Measurements from ENCODE around the gene FRMD5.

The FRMD5 gene

GRCh38 chr15:44159492-44159891 is 35.6 kb downstream of the FRMD5 start:
- no peak for DNase-seq

GRCh38 chr15:44158111-44158510 is 37.0 kb downstream of the FRMD5 start:
- DNase-seq: no peak

- no peak for DNase-seq
These were observed 37.4 kb downstream of the FRMD5 start for GRCh38 chr15:44157679-44158078.

GRCh38 chr15:44153352-44153751 is 41.7 kb downstream of the FRMD5 start:
- DNase-seq: no peak

GRCh38 chr15:44149224-44149623 is 45.8 kb downstream of the FRMD5 start:
- DNase-seq: no peak

- no peak for DNase-seq
These were observed 46.5 kb downstream of the FRMD5 start for GRCh38 chr15:44148580-44148979.

GRCh38 chr15:44147636-44148035 is 47.4 kb downstream of the FRMD5 start:
- no peak for DNase-seq

- no peak for DNase-seq
These were observed 49.6 kb downstream of the FRMD5 start for GRCh38 chr15:44145495-44145894.

- no peak for DNase-seq
These were observed 50.1 kb downstream of the FRMD5 start for GRCh38 chr15:44144992-44145391.

- DNase-seq: no peak
These were observed 50.9 kb downstream of the FRMD5 start for GRCh38 chr15:44144184-44144583.

GRCh38 chr15:44137750-44138149 is 57.3 kb downstream of the FRMD5 start:
- no peak for DNase-seq

GRCh38 chr15:44136991-44137477 is 58.0 kb downstream of the FRMD5 start:
- no peak for DNase-seq

- no peak for DNase-seq
These were observed 63.0 kb downstream of the FRMD5 start for GRCh38 chr15:44132057-44132456.

- DNase-seq: no peak
These were observed 64.3 kb downstream of the FRMD5 start for GRCh38 chr15:44130778-44131177.

- no peak for DNase-seq
These were observed 65.2 kb downstream of the FRMD5 start for GRCh38 chr15:44129911-44130310.

GRCh38 chr15:44128443-44128842 is 66.6 kb downstream of the FRMD5 start:
- DNase-seq: no peak

GRCh38 chr15:44125879-44126278 is 69.2 kb downstream of the FRMD5 start:
- DNase-seq: no peak

- DNase-seq: peak; percentile 5
These were observed 92.3 kb downstream of the FRMD5 start for GRCh38 chr15:44102675-44103254.

GRCh38 chr15:44101944-44102343 is 93.1 kb downstream of the FRMD5 start:
- DNase-seq: no peak

- no peak for DNase-seq
These were observed 93.8 kb downstream of the FRMD5 start for GRCh38 chr15:44101286-44101685.

- DNase-seq: no peak
These were observed 95.4 kb downstream of the FRMD5 start for GRCh38 chr15:44099671-44100070.

- DNase-seq: no peak
These were observed 97.5 kb downstream of the FRMD5 start for GRCh38 chr15:44097552-44097951.

GRCh38 chr15:44096596-44096995 is 98.5 kb downstream of the FRMD5 start:
- DNase-seq: no peak

GRCh38 chr15:44094781-44095180 is 100.3 kb downstream of the FRMD5 start:
- DNase-seq: no peak

- DNase-seq: no peak
These were observed 101.2 kb downstream of the FRMD5 start for GRCh38 chr15:44093836-44094235.

GRCh38 chr15:44092221-44092620 is 102.8 kb downstream of the FRMD5 start:
- DNase-seq: no peak

Measured in NCI-H1092 (cell line).